ENCODE results near the gene CAV2. TPM values are rescaled to one million over a fixed set of nuclear protein-coding genes. Genes with fewer than 3 reads are reported as not detected.
"Not testable (repeated sequence)": the region's sequence is repeated elsewhere in the genome, so short reads cannot be mapped to it uniquely, and the experiment has no call there.

Gene CAV2
- total RNA-seq, 2 donors from 2014 or later, result 23.2 to 49.6 TPM

DNA sequence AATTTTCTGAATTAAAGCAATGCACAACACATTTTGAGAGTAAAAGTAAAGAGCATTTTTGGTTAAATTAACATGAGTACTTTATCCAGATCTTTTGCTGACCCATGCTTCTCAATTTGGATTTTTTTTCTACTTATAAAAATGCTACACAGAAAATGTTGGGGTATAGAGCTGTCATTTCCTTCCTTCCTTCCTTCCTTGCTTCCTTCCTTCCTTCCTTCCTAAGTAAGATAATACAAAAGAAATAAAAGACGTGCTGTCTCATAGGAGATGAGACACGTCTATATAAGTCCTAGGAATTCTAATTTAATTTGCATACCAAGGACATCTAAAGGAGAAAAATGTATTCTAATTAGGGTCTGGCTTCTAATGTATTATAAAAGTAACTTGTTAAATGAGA is 31.0 kb upstream of the CAV2 start:
- no peaks in the 10 kb centered on the region for H3K36me3 ChIP-seq
- DNase-seq (ENCODE audit: low spot score), result no peak
- 81% methylated on average over 2 of the region's 2 CpGs for WGBS
- H3K9me3 ChIP-seq, result no peaks in the 10 kb centered on the region
- H3K4me3 ChIP-seq, result no peak overlapping the region
- H3K27ac ChIP-seq, result no peak overlapping the region
- intact Hi-C loops (cut with DNase I), result no loop called here
- H3K27me3 ChIP-seq (replicated peaks; ENCODE audit: insufficient read depth), result no peaks in the 10 kb centered on the region
- TF ChIP-seq POLR2AphosphoS5 (IDR thresholded peaks at IDR 0.05), result no peak
- TF ChIP-seq POLR2A (IDR thresholded peaks at IDR 0.05), result no peak
- no peak for TF ChIP-seq CTCF (IDR thresholded peaks at IDR 0.05)
- no peaks in the 10 kb centered on the region for H3K4me1 ChIP-seq (replicated peaks)

- H3K36me3 ChIP-seq, result no peaks in the 10 kb centered on the region
- TF ChIP-seq POLR2AphosphoS5 (IDR thresholded peaks at IDR 0.05) (no peak), CTCF (IDR thresholded peaks at IDR 0.05) (no peak), POLR2A (IDR thresholded peaks at IDR 0.05) (no peak)
- H3K4me3 ChIP-seq, result no peak overlapping the region
- no peaks in the 10 kb centered on the region for H3K4me1 ChIP-seq (replicated peaks)
- 87% methylated on average over 1 of the region's 1 CpG for WGBS
- H3K27ac ChIP-seq, result no peak overlapping the region
- no peaks in the 10 kb centered on the region for H3K9me3 ChIP-seq
- no peaks in the 10 kb centered on the region for H3K27me3 ChIP-seq (replicated peaks; ENCODE audit: insufficient read depth)
- no peak for DNase-seq (ENCODE audit: low spot score)
- intact Hi-C loops (cut with DNase I), result no loop called here
Observed at GRCh38 chr7:116477625-116478024, 21.9 kb upstream of the CAV2 start.

DNA sequence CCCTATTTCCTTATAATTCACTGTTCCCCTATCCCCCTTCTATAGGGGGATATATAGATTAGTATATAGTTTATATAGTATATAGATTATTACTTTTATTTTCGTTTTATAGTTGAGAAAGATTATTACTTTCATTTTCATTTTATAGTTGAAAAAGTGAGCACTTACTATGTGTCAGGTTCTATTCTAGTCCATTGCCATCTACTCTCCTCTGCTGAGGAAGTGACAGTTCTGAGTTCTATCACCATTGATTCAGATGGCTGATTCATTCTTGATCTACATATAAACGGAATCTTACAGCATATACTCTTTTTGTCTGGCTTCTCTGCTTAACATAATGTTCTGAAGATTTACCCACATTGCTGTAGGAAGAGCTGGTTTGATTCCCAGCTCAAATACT is 20.7 kb upstream of the CAV2 start:
- TF ChIP-seq CTCF (IDR thresholded peaks at IDR 0.05), result no peak
- TF ChIP-seq POLR2AphosphoS5 (IDR thresholded peaks at IDR 0.05), result no peak
- TF ChIP-seq POLR2A (IDR thresholded peaks at IDR 0.05), result no peak
- no peak overlapping the region for H3K4me3 ChIP-seq
- intact Hi-C loops (cut with DNase I), result no loop called here
- WGBS, result 87% methylated on average over 2 of the region's 2 CpGs
- H3K4me1 ChIP-seq (replicated peaks), result no peaks in the 10 kb centered on the region
- DNase-seq (ENCODE audit: low spot score), result no peak
- H3K36me3 ChIP-seq, result no peaks in the 10 kb centered on the region
- no peaks in the 10 kb centered on the region for H3K9me3 ChIP-seq
- H3K27ac ChIP-seq, result no peak overlapping the region
- H3K27me3 ChIP-seq (replicated peaks; ENCODE audit: insufficient read depth), result no peaks in the 10 kb centered on the region

- no peaks in the 10 kb centered on the region for H3K36me3 ChIP-seq
- no peaks in the 10 kb centered on the region for H3K9me3 ChIP-seq
- H3K4me1 ChIP-seq (replicated peaks), result no peaks in the 10 kb centered on the region
- H3K27me3 ChIP-seq (replicated peaks; ENCODE audit: insufficient read depth), result no peaks in the 10 kb centered on the region
- H3K27ac ChIP-seq, result no peak overlapping the region
- intact Hi-C loops (cut with DNase I), result no loop called here
- no peak overlapping the region for H3K4me3 ChIP-seq
- no peak for DNase-seq (ENCODE audit: low spot score)
- TF ChIP-seq POLR2A (IDR thresholded peaks at IDR 0.05), result no peak
- no peak for TF ChIP-seq CTCF (IDR thresholded peaks at IDR 0.05)
- TF ChIP-seq POLR2AphosphoS5 (IDR thresholded peaks at IDR 0.05), result no peak
- 49% methylated on average over 2 of the region's 2 CpGs for WGBS
Observed at GRCh38 chr7:116483271-116483942, 16.1 kb upstream of the CAV2 start.

DNA sequence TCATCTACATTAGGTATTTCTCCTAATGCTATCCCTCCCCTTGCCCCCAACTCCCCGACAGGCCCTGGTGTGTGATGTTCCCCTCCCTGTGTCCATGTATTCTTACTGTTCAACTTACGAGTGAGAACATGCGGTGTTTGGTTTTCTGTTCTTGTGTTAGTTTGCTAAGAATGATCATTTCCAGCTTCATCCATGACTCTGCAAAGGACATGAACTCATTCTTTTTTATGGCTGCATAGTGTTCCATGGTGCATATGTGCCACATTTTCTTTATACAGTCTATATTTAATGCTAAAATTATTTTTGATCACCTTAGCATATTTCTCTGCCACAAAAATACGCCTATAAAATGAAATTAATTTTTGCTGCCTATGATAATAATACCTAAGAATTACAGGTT is 15.1 kb upstream of the CAV2 start:
- 96% methylated on average over 4 of the region's 4 CpGs for WGBS
- DNase-seq (ENCODE audit: low spot score); H3K27ac ChIP-seq; H3K27me3 ChIP-seq (replicated peaks; ENCODE audit: insufficient read depth); H3K4me3 ChIP-seq; intact Hi-C loops (cut with DNase I); H3K9me3 ChIP-seq; H3K36me3 ChIP-seq; H3K4me1 ChIP-seq (replicated peaks): not testable (repeated sequence)
